GM19239 (cell line): ENCODE results near the gene GRIA3.
A peak's percentile ranks its signal among the peaks of the same experiment; 100 is the strongest.
"Not testable (repeated sequence)": the region's sequence is repeated elsewhere in the genome, so short reads cannot be mapped to it uniquely, and the experiment has no call there.

Experiments used
- DNase-seq: peaks from one replicate; pipeline ENCODE4 v3.0.0; 2011; ENCODE audit warnings: low spot score; ENCODE audit not compliant: insufficient read length
- FAIRE-seq: peaks from 2 replicates; lab custom pipeline; 2011; peaks lifted over from hg19 to GRCh38; lab: Jason Lieb, UNC

The GRIA3 gene

GRCh38 chrX:123263747-123264146 is 79.7 kb downstream of the GRIA3 start:
- peak; percentile 44 for FAIRE-seq
- DNase-seq: no peak

DNA sequence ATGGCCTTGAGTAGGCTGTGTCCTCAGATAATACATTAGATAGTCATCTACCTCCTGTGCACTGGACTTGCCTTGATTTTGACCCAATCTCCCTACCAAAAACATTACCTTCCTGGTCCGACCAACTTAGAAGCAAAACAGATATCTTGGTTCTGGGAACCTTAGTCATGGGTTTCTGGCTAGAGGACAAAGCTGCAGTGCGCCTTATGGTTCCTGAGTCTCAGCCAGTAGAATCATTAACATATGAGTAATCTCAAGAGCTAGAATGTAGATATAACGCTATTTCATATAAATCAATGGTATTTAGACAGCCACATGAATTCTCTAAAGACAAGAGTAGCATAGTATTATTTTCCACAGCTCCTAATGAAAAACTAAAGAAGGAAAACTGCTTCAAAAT is 83.1 kb downstream of the GRIA3 start:
- DNase-seq: no peak
- no peak for FAIRE-seq

- no peak for FAIRE-seq
- no peak for DNase-seq
These were observed 87.8 kb downstream of the GRIA3 start for GRCh38 chrX:123271902-123272301.

GRCh38 chrX:123272630-123273029 is 88.6 kb downstream of the GRIA3 start:
- no peak for DNase-seq
- FAIRE-seq: no peak

GRCh38 chrX:123274796-123275195 is 90.7 kb downstream of the GRIA3 start:
- DNase-seq: no peak
- FAIRE-seq: no peak

GRCh38 chrX:123277347-123277746 is 93.3 kb downstream of the GRIA3 start:
- FAIRE-seq (peak; percentile 62), DNase-seq (no peak)

GRCh38 chrX:123277821-123278220 is 93.7 kb downstream of the GRIA3 start:
- no peak for DNase-seq
- FAIRE-seq: no peak

DNA sequence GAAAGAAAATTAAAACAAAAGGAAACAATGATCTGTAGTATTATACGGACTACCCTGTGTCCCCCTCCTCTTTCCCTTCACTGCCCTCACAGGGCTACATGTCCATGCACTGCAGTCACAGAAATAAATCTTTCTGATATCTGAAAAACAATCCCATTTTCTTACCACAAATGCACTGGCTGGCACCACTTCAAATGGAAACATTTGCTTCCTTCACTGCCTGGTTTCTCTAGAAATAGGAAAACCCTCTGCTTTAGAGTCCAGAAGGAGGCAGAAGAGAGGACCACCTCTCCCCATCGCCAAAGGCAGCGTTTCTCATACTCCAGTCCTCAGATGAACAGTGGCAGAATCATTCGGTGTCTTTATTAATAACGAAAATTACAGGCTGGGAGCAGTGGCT is 98.2 kb downstream of the GRIA3 start:
- FAIRE-seq: no peak

DNA sequence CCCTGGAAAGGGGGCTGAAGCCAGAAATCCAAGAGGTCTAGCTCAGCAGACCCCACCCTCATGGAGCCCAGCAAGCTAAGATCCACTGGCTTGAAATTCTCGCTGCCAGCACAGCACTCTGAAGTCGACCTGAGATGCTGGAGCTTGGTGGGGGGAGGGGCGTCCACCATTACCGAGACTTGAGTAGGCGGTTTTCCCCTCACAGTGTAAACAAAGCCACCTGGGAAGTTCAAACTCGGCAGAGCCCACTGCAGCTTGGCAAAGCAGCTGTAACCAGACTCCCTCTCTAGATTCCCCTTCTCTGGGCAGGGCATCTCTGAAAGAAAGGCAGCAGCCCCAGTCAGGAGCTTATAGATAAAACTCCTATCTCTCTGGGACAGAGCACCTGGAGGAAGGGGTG is 99.3 kb downstream of the GRIA3 start:
- DNase-seq, FAIRE-seq: not testable (repeated sequence)

More for the DNA sequence above, 98.2 kb downstream of the GRIA3 start:
- DNase-seq: no peak

DNA sequence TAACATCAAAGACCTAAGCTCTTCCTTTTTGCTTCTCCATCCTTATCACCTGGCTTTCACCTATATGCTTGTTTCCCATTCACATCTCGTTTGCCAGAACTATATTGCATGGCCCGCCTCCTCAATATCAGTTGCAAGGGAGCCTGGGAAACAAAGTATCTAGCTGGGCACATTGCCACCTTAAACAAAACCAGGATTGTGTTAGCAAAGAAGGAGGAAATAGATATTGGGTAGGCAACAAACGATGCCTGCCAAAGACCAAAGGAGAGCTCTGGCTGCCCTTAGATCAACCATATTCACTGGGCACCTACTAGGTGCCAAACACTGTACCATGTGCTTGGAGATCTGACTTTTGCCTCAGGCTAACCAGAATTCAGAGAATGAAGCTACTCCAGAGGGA is 107.5 kb downstream of the GRIA3 start:
- DNase-seq: no peak
- FAIRE-seq: no peak

DNA sequence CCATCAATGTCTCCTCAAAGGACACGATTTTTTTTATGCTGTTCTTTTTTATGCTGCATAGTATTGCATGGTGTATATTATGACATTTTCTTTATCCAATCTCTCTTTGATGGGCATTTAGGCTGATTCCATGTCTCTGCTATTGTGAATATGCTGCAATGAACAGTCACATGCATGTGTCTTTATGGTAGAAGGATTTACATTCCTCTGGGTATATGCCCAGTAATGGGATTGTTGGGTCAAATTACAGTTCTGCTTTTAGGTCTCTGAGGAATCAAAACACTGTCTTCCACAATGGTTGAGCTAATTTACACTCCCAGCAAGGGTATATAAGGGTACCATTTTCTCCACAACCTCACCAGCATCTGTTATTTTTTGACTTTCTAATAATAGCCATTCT is 113.9 kb downstream of the GRIA3 start:
- DNase-seq (no peak), FAIRE-seq (no peak)

DNA sequence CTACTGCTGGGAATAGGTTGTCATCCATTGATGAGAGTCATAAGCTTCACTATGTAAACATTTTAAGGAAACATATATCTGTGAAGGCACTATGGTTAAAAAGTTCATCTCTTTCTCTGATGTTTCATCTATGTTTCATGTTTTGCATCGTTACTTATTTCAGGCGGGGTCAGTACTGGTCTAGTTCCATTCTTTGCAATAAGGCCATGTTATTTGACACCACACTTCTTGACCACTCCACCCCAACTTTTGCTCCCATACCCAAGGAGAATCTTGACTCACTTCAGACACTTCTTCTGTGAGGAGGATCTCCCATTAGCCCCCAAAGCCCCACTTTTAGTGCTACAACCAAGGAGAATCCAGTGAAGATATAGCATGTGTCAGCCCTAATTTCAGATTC is 119.4 kb downstream of the GRIA3 start:
- FAIRE-seq: peak; percentile 28

DNA sequence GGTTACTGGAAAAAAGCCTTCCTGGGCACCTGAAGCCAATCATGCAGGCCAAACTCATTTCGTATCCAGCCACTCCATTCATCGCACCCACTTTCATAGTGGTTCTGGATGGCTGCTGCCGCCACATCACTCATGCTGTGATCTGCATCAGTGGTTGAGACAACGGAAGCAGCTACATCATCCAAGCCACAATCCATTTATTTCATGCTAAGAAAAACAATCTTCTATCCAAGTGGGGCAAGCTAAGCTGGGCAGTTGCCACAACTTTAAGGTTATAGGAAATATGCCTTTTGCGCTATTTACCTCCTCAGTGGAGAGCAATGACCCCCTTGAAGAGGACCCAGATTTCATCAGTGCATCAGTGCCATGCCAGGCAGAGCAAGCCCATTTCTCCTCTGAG is 124.6 kb downstream of the GRIA3 start:
- FAIRE-seq: no peak

More for the DNA sequence above, 119.4 kb downstream of the GRIA3 start:
- no peak for DNase-seq

DNA sequence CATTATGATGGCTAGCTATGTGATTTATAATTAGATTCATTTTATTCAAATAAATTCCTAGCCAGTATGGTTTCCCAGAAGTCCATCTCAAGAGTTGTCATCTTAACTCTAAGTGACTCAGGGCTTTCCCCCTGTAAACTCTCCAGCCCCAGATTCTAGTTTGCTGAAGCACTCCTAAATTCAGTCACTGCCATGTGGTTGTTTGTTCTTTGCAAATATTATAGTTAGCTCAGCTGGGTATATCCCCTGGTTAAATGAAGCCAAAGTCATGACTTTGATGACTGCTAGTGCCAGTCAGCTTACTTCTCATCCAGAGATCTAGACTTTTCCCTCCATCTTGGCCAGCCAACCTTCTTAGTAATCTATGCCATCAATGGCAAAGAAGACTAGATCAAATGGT is 126.0 kb downstream of the GRIA3 start:
- FAIRE-seq: no peak
- DNase-seq: no peak

More for the DNA sequence above, 124.6 kb downstream of the GRIA3 start:
- DNase-seq: no peak

- DNase-seq: no peak
- peak; percentile 84 for FAIRE-seq
These were observed 127.4 kb downstream of the GRIA3 start for GRCh38 chrX:123311486-123311885.

- peak; percentile 31 for FAIRE-seq
- no peak for DNase-seq
These were observed 129.4 kb downstream of the GRIA3 start for GRCh38 chrX:123313486-123313885.

GRCh38 chrX:123320622-123321021 is 136.5 kb downstream of the GRIA3 start:
- FAIRE-seq (no peak), DNase-seq (no peak)

GRCh38 chrX:123322536-123322935 is 138.5 kb downstream of the GRIA3 start:
- no peak for FAIRE-seq
- no peak for DNase-seq

GRCh38 chrX:123324625-123325024 is 140.5 kb downstream of the GRIA3 start:
- DNase-seq (no peak), FAIRE-seq (peak; percentile 55)

DNA sequence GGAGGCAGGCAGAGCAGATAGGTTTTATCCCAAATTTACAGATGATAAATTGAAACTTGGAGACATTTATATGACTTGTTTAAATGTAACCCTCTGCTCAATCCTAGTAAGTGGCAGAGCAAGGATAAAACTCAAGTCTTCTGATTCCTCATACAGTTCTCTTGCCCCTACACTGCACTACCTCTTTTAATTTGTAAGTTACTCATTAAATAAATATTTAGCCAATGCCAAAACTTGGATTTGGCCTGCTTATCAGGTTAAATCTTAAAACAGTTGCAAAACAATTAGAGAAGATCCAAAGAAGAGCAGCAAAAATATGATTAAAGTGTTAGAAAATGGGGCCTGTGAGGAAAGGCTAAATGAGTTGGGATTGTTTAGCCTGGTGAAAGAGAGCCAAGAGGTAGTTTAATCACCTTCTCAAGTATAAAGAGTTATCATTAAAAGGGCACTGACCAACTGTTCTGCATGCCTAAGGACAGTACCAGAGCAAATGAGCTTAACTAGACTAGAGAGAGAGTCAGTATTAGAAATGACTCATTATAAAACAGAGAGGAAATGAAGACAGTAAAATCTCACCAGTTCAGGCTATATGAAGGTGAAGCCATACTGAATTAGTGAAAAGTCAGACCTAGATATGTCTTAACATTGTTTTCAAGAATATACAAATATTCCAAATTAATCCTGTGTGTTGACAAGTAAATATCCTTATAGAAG is 146.3 kb downstream of the GRIA3 start:
- FAIRE-seq (peak; percentile 76), DNase-seq (no peak)

- FAIRE-seq: peak; percentile 93
- DNase-seq: no peak
These were observed 147.3 kb downstream of the GRIA3 start for GRCh38 chrX:123331349-123331748.

DNA sequence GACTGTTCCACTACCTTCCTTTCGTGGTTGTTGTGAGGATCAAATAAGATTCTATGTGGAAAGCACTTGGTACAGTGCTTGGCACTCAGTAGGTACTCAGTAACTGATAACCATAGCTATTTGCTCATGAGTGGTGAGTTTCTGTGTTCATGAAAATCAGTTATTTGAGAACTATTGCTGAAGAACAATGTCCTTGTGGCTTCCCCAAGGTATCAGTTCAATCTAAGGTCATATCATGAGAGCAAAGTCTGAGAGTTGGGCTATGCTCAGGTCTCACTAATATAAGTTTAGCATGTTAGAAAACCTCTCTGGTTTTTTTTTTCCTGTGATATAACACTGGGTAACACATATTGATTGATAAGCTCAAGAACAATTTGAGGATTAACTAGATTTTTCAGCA is 147.8 kb downstream of the GRIA3 start:
- DNase-seq (no peak), FAIRE-seq (no peak)
